GM19455 (cell line): ENCODE measurements around the gene OPTN.
"Not testable (repeated sequence)": the region's sequence is repeated elsewhere in the genome, so short reads cannot be mapped to it uniquely, and the experiment has no call there.

Experiments used
- ATAC-seq: cut with Tn5 transposase; IDR thresholded peaks from one replicate; pipeline ENCODE4 v1.9.1; 2021; ENCODE audit not compliant: unreplicated experiment

The OPTN gene

GRCh38 chr10:13118784-13119410, 18.9 kb downstream of the OPTN start:
- ATAC-seq = no peak

GRCh38 chr10:13120786-13121499, 21.0 kb downstream of the OPTN start:
- ATAC-seq = no peak

GRCh38 chr10:13121500-13121854, 21.5 kb downstream of the OPTN start:
- ATAC-seq = no peak

GRCh38 chr10:13136651-13137050, 36.7 kb downstream of the OPTN start:
- ATAC-seq = no peak

- no peak for ATAC-seq
These were observed 39.2 kb downstream of the OPTN start for GRCh38 chr10:13139150-13139549.

GRCh38 chr10:13139676-13140075, 39.7 kb downstream of the OPTN start:
- no peak for ATAC-seq

- ATAC-seq = no peak
These were observed 40.7 kb downstream of the OPTN start for GRCh38 chr10:13140627-13141190.

GRCh38 chr10:13143766-13144165, 43.8 kb downstream of the OPTN start:
- no peak for ATAC-seq

- ATAC-seq = no peak
These were observed 44.9 kb downstream of the OPTN start for GRCh38 chr10:13144814-13145213.

- no peak for ATAC-seq
These were observed 46.4 kb downstream of the OPTN start for GRCh38 chr10:13146379-13146778.

GRCh38 chr10:13147161-13147560, 47.2 kb downstream of the OPTN start:
- no peak for ATAC-seq

- ATAC-seq = no peak
These were observed 52.3 kb downstream of the OPTN start for GRCh38 chr10:13152296-13152695.

- ATAC-seq = not testable (repeated sequence)
These were observed 55.9 kb downstream of the OPTN start for GRCh38 chr10:13155860-13156259.

- no peak for ATAC-seq
These were observed 58.4 kb downstream of the OPTN start for GRCh38 chr10:13158401-13158800.

- peak; percentile 99 for ATAC-seq
These were observed 61.2 kb downstream of the OPTN start, which contains the start of gene MCM10 for GRCh38 chr10:13160934-13161856. MCM10 (plus strand) TSS chr10:13161558; CDS start chr10:13164203, 2,645 bp downstream.

- ATAC-seq = peak; percentile 4
These were observed 61.9 kb downstream of the OPTN start for GRCh38 chr10:13161857-13162271.

GRCh38 chr10:13163859-13164258, 63.9 kb downstream of the OPTN start:
- ATAC-seq = no peak

- no peak for ATAC-seq
These were observed 65.2 kb downstream of the OPTN start for GRCh38 chr10:13165177-13165576.

- no peak for ATAC-seq
These were observed 67.6 kb downstream of the OPTN start for GRCh38 chr10:13167568-13167967.

- no peak for ATAC-seq
These were observed 68.8 kb downstream of the OPTN start for GRCh38 chr10:13168781-13169180.

GRCh38 chr10:13173616-13174015, 73.7 kb downstream of the OPTN start:
- no peak for ATAC-seq
